Large intestine (tissue), 3 donors: ENCODE data around the gene PTOV1. TPM values are rescaled to one million over a fixed set of nuclear protein-coding genes. Genes with fewer than 3 reads are reported as not detected.

Experiments used
- DNase-seq, 2 donors: peaks; one replicate each; pipeline versions ENCODE4 v3.0.0 to v3.0.0-alpha.2; 2013
- H3K27ac ChIP-seq: one replicate; pipeline ENCODE4 v1.5.1; 2013; ENCODE audit warnings: low read length
- H3K27me3 ChIP-seq: 2 replicates; pipeline ENCODE4 v1.6.1; 2013; ENCODE audit warnings: low read length; ENCODE audit not compliant: control insufficient read depth, insufficient read depth
- H3K36me3 ChIP-seq: 2 replicates; pipeline ENCODE4 v1.6.1; 2013; ENCODE audit warnings: low read length; ENCODE audit not compliant: control insufficient read depth, insufficient read depth
- H3K4me1 ChIP-seq: one replicate; pipeline ENCODE4 v1.6.1; 2013; ENCODE audit warnings: low read length; ENCODE audit not compliant: control insufficient read depth, insufficient read depth
- H3K4me3 ChIP-seq: one replicate; pipeline ENCODE4 v1.5.1; 2013; ENCODE audit warnings: low read length
- H3K9me3 ChIP-seq: one replicate; pipeline ENCODE4 v1.6.1; 2013; ENCODE audit warnings: mild to moderate bottlenecking, low read depth, low read length, moderate library complexity; ENCODE audit not compliant: control insufficient read depth
- WGBS: methylation state at CpG from one replicate; pipeline ENCODE4 v1.1.5; 2013; ENCODE audit warnings: low lambda C conversion rate; ENCODE audit not compliant: insufficient coverage; 5-methylcytosine and 5-hydroxymethylcytosine counted together
- polyA plus RNA-seq: library from polyadenylated mRNA; unstranded; fragments of 120-200 nt; gene quantifications from one replicate; pipeline ENCODE4 v1.2.1, GENCODE V29; 2013

PTOV1 gene
- polyA plus RNA-seq, 1 donor = 153 TPM

DNA sequence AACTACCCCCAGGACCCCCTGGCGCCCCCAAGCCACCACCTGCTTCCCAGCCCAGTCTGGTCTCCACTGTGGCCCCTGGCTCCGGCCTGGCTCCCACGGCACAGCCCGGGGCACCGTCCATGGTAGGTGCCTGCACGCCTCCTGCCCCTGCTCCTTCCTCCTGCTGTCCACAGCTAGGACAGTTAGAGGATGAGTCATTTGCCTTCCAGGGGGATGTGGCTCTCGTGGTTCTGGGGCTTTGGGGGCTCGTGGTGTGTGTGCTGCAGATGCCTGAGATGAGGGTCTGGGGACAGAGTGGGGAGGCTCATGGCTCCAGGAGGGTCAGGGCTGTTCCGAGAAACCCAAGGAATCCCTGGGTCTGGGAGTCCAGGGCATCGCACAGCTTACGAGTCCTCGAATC is 20.2 kb upstream of the PTOV1 start:
- no peak overlapping the region for H3K27ac ChIP-seq
- no peak for DNase-seq
- no peaks in the 10 kb centered on the region for H3K27me3 ChIP-seq
- H3K4me1 ChIP-seq = no peaks in the 10 kb centered on the region
- H3K36me3 ChIP-seq = peaks cover 87% of the 10 kb centered on the region
- H3K4me3 ChIP-seq = no peak overlapping the region
- no CpG with 5 or more reads among the region's 12 CpGs for WGBS
- H3K9me3 ChIP-seq = no peaks in the 10 kb centered on the region

DNA sequence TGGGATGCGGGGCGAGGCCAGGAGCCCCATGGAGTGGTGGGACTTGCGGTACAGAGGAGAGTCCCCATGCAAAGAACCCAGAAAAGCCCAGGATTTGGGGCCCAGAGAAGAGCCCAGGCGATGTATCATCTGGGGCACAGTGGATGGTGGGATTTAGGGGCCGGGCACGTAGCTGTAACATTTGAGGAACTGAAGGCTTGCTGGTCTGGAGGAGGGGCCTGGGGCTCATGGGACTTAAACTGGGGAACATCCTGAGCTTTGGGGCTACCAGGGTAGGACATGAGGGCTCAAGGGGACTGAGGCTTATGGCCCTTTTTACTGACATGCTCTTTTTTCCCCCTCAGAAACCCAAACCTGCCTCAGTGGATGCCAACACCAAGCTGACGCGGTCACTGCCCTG is 19.4 kb upstream of the PTOV1 start:
- H3K27me3 ChIP-seq = no peaks in the 10 kb centered on the region
- DNase-seq = no peak
- peaks cover 94% of the 10 kb centered on the region for H3K36me3 ChIP-seq
- H3K27ac ChIP-seq = no peak overlapping the region
- no CpG with 5 or more reads among the region's 8 CpGs for WGBS
- no peak overlapping the region for H3K4me3 ChIP-seq
- H3K9me3 ChIP-seq = no peaks in the 10 kb centered on the region
- no peaks in the 10 kb centered on the region for H3K4me1 ChIP-seq

DNA sequence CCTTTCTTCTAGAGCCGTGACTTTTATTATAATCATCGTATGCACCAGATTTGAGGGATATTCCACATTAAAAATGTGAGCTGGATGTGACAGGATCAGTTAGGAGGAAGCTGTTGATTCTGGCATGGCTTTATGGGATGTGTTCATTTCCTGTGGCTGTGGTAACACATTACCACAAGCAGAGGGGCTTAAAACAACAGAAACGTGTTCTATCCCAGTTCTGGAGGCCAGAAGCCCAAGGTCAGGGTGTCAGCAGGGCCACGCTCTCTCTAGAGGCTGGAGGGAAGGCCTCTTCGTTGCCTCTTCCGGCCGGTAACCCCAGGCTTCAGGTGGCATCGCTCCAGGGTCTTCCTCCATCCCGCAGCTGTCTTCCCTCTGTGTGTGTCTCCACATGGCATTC is 18.4 kb upstream of the PTOV1 start:
- WGBS = no CpG with 5 or more reads among the region's 9 CpGs
- DNase-seq = no peak
- Histone ChIP-seq H3K4me3 (no peak overlapping the region), H3K9me3 (no peaks in the 10 kb centered on the region), H3K27ac (no peak overlapping the region), H3K27me3 (no peaks in the 10 kb centered on the region), H3K4me1 (no peaks in the 10 kb centered on the region), H3K36me3 (peaks cover 95% of the 10 kb centered on the region)

DNA sequence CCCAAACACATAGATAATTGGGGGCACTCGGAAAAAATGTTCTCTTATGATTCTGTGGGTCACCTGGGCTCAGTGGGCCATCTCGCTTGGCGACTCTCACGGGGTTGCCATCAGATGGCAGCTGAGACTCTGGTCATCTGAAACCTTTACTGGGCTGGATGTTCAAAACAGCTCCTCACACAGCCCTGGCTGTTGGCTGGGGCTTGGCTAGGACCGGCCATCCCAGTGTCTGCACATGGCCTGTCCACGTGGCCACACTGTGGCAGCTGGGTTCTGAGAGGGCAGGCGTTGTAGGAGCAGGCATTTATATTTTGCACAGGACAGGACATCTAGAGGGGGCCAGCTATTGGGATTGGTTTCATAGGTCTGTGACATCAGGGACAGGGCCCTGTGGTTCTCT is 17.4 kb upstream of the PTOV1 start:
- WGBS = no CpG with 5 or more reads among the region's 7 CpGs
- H3K4me3 ChIP-seq = no peak overlapping the region
- no peak for DNase-seq
- no peak overlapping the region for H3K27ac ChIP-seq
- no peaks in the 10 kb centered on the region for H3K4me1 ChIP-seq
- peaks cover 98% of the 10 kb centered on the region for H3K36me3 ChIP-seq
- no peaks in the 10 kb centered on the region for H3K9me3 ChIP-seq
- no peaks in the 10 kb centered on the region for H3K27me3 ChIP-seq

DNA sequence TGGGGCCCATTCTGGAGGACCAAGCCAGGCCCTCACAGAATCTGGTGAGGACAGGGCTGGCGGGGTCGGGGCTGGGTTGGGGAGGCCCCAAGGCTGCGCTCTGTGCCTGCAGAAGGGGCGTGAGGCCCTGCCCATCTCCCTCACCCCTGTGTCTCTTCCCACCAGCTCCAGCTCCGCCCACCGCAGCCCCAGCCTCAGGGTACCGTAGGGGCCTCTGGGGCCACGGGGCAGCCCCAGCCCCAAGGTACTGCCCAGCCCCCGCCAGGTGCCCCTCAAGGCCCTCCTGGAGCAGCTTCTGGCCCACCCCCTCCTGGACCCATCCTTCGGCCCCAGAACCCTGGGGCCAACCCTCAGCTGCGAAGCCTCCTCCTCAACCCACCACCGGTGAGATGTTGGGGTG is 15.4 kb upstream of the PTOV1 start:
- Histone ChIP-seq H3K27me3 (no peaks in the 10 kb centered on the region), H3K4me3 (no peak overlapping the region), H3K4me1 (no peaks in the 10 kb centered on the region), H3K36me3 (peaks cover 94% of the 10 kb centered on the region), H3K27ac (no peak overlapping the region), H3K9me3 (no peaks in the 10 kb centered on the region)
- DNase-seq = no peak
- WGBS = no CpG with 5 or more reads among the region's 12 CpGs

DNA sequence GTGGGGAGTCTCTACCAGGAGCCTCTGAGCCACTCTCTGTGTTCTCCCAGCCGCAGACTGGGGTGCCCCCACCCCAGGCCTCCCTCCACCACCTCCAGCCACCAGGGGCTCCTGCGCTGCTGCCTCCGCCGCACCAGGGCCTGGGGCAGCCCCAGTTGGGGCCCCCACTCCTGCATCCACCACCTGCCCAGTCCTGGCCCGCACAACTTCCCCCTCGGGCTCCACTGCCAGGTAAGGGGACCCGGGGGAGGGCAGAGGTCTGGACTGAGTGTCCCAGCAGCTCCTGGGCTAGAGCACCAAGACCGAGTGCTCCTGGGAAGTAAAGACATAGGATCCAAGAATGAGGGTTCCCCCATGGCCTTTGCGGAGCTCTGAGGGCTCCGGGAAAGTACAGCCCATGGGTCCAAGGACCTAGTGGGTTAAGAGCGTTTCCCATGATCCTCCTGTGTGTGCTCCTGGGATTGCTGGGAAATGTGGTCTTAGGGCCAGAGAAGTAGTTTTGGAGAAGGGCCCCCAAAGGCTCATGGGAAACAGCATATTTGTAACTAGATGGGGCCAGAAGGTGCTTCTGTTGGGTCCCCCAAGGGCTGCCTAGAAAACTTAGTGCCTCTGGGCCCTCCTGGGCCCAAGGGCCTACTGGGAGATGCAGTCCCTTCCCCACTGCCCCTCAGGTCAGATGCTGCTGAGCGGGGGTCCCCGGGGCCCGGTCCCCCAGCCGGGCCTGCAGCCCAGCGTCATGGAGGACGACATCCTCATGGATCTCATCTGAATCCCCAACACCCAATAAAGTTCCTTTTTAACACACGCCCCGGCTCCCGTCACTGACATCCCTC is 14.6 kb upstream of the PTOV1 start:
- H3K36me3 ChIP-seq = peaks cover 87% of the 10 kb centered on the region
- H3K4me3 ChIP-seq = no peak overlapping the region
- H3K9me3 ChIP-seq = no peaks in the 10 kb centered on the region

GRCh38 chr19:49837009-49837310 is 14.0 kb upstream of the PTOV1 start:
- no peak for DNase-seq
- Histone ChIP-seq H3K27me3 (no peaks in the 10 kb centered on the region), H3K9me3 (no peaks in the 10 kb centered on the region), H3K4me3 (no peak overlapping the region), H3K27ac (no peak overlapping the region), H3K4me1 (no peaks in the 10 kb centered on the region), H3K36me3 (peaks cover 83% of the 10 kb centered on the region)
- WGBS = no CpG with 5 or more reads among the region's 5 CpGs

More for the DNA sequence above, 14.6 kb upstream of the PTOV1 start:
- no CpG with 5 or more reads among the region's 20 CpGs for WGBS
- H3K4me1 ChIP-seq = no peaks in the 10 kb centered on the region
- no peak overlapping the region for H3K27ac ChIP-seq
- H3K27me3 ChIP-seq = no peaks in the 10 kb centered on the region
- no peak for DNase-seq

GRCh38 chr19:49837425-49837824 is 13.5 kb upstream of the PTOV1 start:
- WGBS = no CpG with 5 or more reads among the region's 9 CpGs
- Histone ChIP-seq H3K36me3 (peaks cover 80% of the 10 kb centered on the region), H3K4me1 (no peaks in the 10 kb centered on the region), H3K4me3 (no peak overlapping the region), H3K9me3 (no peaks in the 10 kb centered on the region), H3K27ac (no peak overlapping the region), H3K27me3 (no peaks in the 10 kb centered on the region)
- DNase-seq = no peak

- peaks cover 63% of the 10 kb centered on the region for H3K36me3 ChIP-seq
- no CpG with 5 or more reads among the region's 18 CpGs for WGBS
These were observed 11.9 kb upstream of the PTOV1 start for GRCh38 chr19:49838885-49839588.

DNA sequence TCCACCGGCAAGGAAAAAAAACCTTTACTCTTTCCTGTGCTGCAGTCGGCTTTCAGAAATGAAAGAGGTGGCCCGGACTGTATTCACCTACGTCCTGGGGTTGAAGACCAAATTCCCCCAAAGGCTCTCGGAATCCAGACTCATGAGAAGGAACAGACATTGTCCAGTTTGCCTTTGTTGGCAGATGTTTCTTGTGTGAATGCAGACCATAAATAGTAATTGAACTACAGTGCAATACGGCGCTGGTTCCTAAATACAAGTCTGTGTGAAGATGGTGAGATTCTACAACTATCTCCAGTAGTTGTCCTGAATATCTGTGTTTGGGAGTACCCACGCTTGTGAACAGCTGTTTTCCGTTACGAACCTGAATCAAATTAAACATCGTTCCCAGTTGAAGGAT is 11.2 kb upstream of the PTOV1 start:
- Histone ChIP-seq H3K27me3 (no peaks in the 10 kb centered on the region), H3K36me3 (peaks cover 57% of the 10 kb centered on the region), H3K9me3 (no peaks in the 10 kb centered on the region), H3K27ac (no peak overlapping the region), H3K4me1 (no peaks in the 10 kb centered on the region), H3K4me3 (no peak overlapping the region)
- no peak for DNase-seq
- no CpG with 5 or more reads among the region's 11 CpGs for WGBS

More at GRCh38 chr19:49838885-49839588, 11.9 kb upstream of the PTOV1 start:
- Histone ChIP-seq H3K9me3 (no peaks in the 10 kb centered on the region), H3K27ac (no peak overlapping the region), H3K4me3 (no peak overlapping the region), H3K27me3 (no peaks in the 10 kb centered on the region), H3K4me1 (no peaks in the 10 kb centered on the region)
- DNase-seq = no peak
